OCI-LY7 (cell line): ENCODE measurements around the gene AGPAT3.

Experiments used
- EZH2phosphoT487 ChIP-seq: fragments of 200-600 bp; sonication (generic); IDR thresholded peaks from 2 replicates; pipeline ENCODE4 v1.6.1; 2018; ENCODE audit warnings: low read depth, borderline replicate concordance, mild to moderate bottlenecking, mixed run types, antibody characterized with exemption, low read length, moderate library complexity, mixed read lengths
- TF ChIP-seq, protein P1 (sequence below): fragments of 200-600 bp; sonication (generic); conservative IDR thresholded peaks from 2 replicates; pipeline ENCODE4 v1.5.1; 2014; ENCODE audit warnings: mild to moderate bottlenecking, antibody characterized with exemption, low read length, moderate library complexity, mixed read lengths

GRCh38 chr21:44017601-44018000, 152.6 kb downstream of the AGPAT3 start:
- TF ChIP-seq, protein P1, sequence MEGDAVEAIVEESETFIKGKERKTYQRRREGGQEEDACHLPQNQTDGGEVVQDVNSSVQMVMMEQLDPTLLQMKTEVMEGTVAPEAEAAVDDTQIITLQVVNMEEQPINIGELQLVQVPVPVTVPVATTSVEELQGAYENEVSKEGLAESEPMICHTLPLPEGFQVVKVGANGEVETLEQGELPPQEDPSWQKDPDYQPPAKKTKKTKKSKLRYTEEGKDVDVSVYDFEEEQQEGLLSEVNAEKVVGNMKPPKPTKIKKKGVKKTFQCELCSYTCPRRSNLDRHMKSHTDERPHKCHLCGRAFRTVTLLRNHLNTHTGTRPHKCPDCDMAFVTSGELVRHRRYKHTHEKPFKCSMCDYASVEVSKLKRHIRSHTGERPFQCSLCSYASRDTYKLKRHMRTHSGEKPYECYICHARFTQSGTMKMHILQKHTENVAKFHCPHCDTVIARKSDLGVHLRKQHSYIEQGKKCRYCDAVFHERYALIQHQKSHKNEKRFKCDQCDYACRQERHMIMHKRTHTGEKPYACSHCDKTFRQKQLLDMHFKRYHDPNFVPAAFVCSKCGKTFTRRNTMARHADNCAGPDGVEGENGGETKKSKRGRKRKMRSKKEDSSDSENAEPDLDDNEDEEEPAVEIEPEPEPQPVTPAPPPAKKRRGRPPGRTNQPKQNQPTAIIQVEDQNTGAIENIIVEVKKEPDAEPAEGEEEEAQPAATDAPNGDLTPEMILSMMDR, result no peak
- TF ChIP-seq EZH2phosphoT487, result no peak
